ENCODE results near the gene ECHS1. TPM values are rescaled to one million over a fixed set of nuclear protein-coding genes. Genes with fewer than 3 reads are reported as not detected.

ECHS1 gene
- total and polyA plus RNA-seq, 2 of the 8 experiments (the other 6 are each of a cell fraction or from before 2014, with no cell fraction given), result 41.7 to 101 TPM

- 0 out of 4 replicates have a peak, but pooled peaks of 1 of the 2 experiments have one; percentile 47 for TF ChIP-seq SIN3A (conservative IDR thresholded peaks at IDR 0.05 in 1 of 2, IDR thresholded peaks at IDR 0.05 in 1 of 2; ENCODE audit: low read depth in 1 of 2, low read length in 2 of 2)
- no peak for TF ChIP-seq HDAC6 (IDR thresholded peaks at IDR 0.05; ENCODE audit: low read depth, low read length)
Observed at GRCh38 chr10:133351408-133352318, 21.5 kb downstream of the ECHS1 start (continued).
